K562 (cell line): ENCODE measurements around the gene GNL3. TPM values are rescaled to one million over a fixed set of nuclear protein-coding genes. Genes with fewer than 3 reads are reported as not detected.
A peak's percentile ranks its signal among the peaks of the same experiment; 100 is the strongest.

Experiments used
- ATF2 ChIP-seq: sonication (generic); formaldehyde crosslinking; IDR thresholded peaks from 2 replicates; pipeline ENCODE4 v1.8.1; 2022; ENCODE audit warnings: missing genetic modification reagents
- CCNT2 ChIP-seq: IDR thresholded peaks from 2 replicates; pipeline ENCODE4 v1.6.1; 2011; ENCODE audit warnings: borderline replicate concordance, low read depth, mild to moderate bottlenecking, moderate library complexity, mixed read lengths, low read length; ENCODE audit not compliant: insufficient read length; ENCODE audit errors: extremely low read depth
- DMBX1 ChIP-seq: fragments of 250-450 bp; sonication (Bioruptor Pico); IDR thresholded peaks from 2 replicates; pipeline ENCODE4 v1.8.0; 2022; ENCODE audit warnings: inconsistent platforms, mild to moderate bottlenecking, moderate library complexity, borderline replicate concordance
- GMEB1 ChIP-seq: fragments of 250-450 bp; sonication (Bioruptor Pico); IDR thresholded peaks from 2 replicates; pipeline ENCODE4 v1.4.0; 2020; ENCODE audit warnings: mild to moderate bottlenecking
- IFI16 ChIP-seq: fragments of 250-450 bp; sonication (Bioruptor Pico); IDR thresholded peaks from 2 replicates; pipeline ENCODE4 v2.1.2; 2022; ENCODE audit warnings: mild to moderate bottlenecking, inconsistent platforms
- MBD1 ChIP-seq: fragments of 250-450 bp; sonication (Bioruptor Pico); IDR thresholded peaks from 2 replicates; pipeline ENCODE4 v1.8.0; 2022; ENCODE audit warnings: inconsistent platforms
- MECOM ChIP-seq: fragments of 250-450 bp; sonication (Bioruptor Pico); IDR thresholded peaks from 2 replicates; pipeline ENCODE4 v1.8.0; 2022; ENCODE audit warnings: inconsistent platforms
- PHB ChIP-seq: fragments of 250-450 bp; sonication (Bioruptor Pico); IDR thresholded peaks from 2 replicates; pipeline ENCODE4 v1.5.0; 2021
- RBFOX2 ChIP-seq: fragments of 200-400 bp; formaldehyde crosslinking; IDR thresholded peaks from 2 replicates; pipeline ENCODE4 v1.6.1; 2017; ENCODE audit warnings: low read depth, mild to moderate bottlenecking, low read length, moderate library complexity
- SIX5 ChIP-seq, 2 experiments: IDR thresholded peaks; 2 replicates each; pipeline ENCODE4 v1.6.1; 2011; ENCODE audit warnings: low read length in 2 of 2, borderline replicate concordance in 1 of 2, low read depth in 1 of 2, mild to moderate bottlenecking in 1 of 2, moderate library complexity in 1 of 2; ENCODE audit not compliant: insufficient read depth in 1 of 2
- SOX6 ChIP-seq: fragments of 450-650 bp; IDR thresholded peaks from 2 replicates; pipeline ENCODE4 v1.6.1; 2014; ENCODE audit warnings: mild to moderate bottlenecking
- XRCC4 ChIP-seq: IDR thresholded peaks from one replicate; pipeline ENCODE4 v1.6.1; 2011; ENCODE audit not compliant: insufficient read depth, insufficient read length; ENCODE audit errors: extremely low read depth
- ZNF3 ChIP-seq: fragments of 250-450 bp; sonication (Bioruptor Pico); IDR thresholded peaks from 2 replicates; pipeline ENCODE4 v1.5.0; 2021; ENCODE audit warnings: mild to moderate bottlenecking, moderate library complexity
- ZNF445 ChIP-seq: fragments of 250-450 bp; sonication (Bioruptor Pico); IDR thresholded peaks from 2 replicates; pipeline ENCODE4 v1.4.0; 2020; ENCODE audit warnings: low read depth, mild to moderate bottlenecking, moderate library complexity
- ZNF699 ChIP-seq: fragments of 250-450 bp; sonication (Bioruptor Pico); IDR thresholded peaks from 2 replicates; pipeline ENCODE4 v1.8.0; 2021; ENCODE audit warnings: mild to moderate bottlenecking, moderate library complexity; ENCODE audit not compliant: insufficient replicate concordance
- ZSCAN29 ChIP-seq: fragments of 450-650 bp; IDR thresholded peaks from 2 replicates; pipeline ENCODE4 v1.6.1; 2017
- polyA plus RNA-seq, 8 experiments: library from polyadenylated mRNA; depleted of rRNA in 4 of 8; stranded (reverse) in 5 of 8; unstranded in 3 of 8; fragments of >200 nt; fragmentation: Nextera tagmentation in 2 of 8; fragmentation: Illumina TruSeq in 1 of 8; extraction: Ambion mirVana in 2 of 8; extraction: Trizol in 1 of 8; gene quantifications; 2 replicates each; pipeline versions ENCODE4 v1.2.1 to v1.2.3, GENCODE V29; 2011 to 2014; ENCODE audit warnings: inconsistent platforms in 1 of 8, missing spikeins in 1 of 8
- total RNA-seq, 7 experiments: library from RNA; depleted of rRNA in 6 of 7; stranded (reverse); fragments of >200 nt in 6 of 7; fragmentation: Illumina TruSeq in 2 of 7; extraction: Trizol in 2 of 7; gene quantifications; 2 replicates each; pipeline versions ENCODE4 v1.2.1 to v1.2.3, GENCODE V29; 2011 to 2021; ENCODE audit warnings: low replicate concordance in 1 of 7
- TF ChIP-seq, protein P1 (sequence below): sonication (generic); formaldehyde crosslinking; IDR thresholded peaks from 2 replicates; pipeline ENCODE4 v1.5.0; 2020; ENCODE audit warnings: missing genetic modification reagents
- TF ChIP-seq, protein P2 (sequence below): fragments of 450-650 bp; IDR thresholded peaks from 2 replicates; pipeline ENCODE4 v1.6.1; 2016; ENCODE audit warnings: antibody characterized with exemption

GNL3 gene
- total and polyA plus RNA-seq, 9 of the 15 experiments (the other 6 are each of a cell fraction or from before 2014, with no cell fraction given): 132 to 313 (median 220) TPM

DNA sequence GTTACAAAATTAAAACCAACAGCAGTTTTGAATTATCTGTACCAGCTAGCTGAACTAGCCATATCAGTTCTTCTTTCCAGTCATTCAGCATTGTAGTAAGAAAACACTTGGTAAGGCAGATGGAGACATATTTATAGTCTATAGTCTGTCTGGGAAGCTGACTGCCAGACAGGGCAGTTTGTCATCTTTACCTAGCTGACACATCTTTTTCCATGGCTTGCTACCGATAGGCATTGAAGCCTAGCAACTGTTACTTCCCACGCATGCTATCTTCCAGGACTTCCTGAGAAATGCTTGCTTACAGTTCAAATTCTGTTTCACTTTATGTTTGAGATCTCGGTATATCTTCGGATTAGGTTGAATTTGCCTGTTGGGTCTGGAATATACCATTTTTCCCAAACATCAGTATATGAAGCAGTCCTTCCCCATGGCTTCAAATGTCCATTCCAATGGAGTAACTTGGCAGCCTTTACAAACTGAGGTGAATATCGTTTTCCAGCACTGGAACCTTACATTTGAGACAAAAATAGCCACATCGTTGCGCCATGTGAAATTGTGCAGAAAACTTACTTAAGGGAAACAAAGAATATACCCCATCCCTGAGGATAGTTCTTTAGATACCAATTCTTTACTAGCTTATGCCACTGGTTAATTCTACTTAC is 8.8 kb downstream of the GNL3 start (continued):
- no peak for TF ChIP-seq ATF2 (CRISPR knock-in tag)
- TF ChIP-seq, protein P1, sequence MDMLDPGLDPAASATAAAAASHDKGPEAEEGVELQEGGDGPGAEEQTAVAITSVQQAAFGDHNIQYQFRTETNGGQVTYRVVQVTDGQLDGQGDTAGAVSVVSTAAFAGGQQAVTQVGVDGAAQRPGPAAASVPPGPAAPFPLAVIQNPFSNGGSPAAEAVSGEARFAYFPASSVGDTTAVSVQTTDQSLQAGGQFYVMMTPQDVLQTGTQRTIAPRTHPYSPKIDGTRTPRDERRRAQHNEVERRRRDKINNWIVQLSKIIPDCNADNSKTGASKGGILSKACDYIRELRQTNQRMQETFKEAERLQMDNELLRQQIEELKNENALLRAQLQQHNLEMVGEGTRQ (CRISPR knock-in tag): no peak
- TF ChIP-seq PHB (CRISPR knock-in tag): no peak
- TF ChIP-seq SOX6: peak; percentile 75
- TF ChIP-seq ZNF699 (CRISPR knock-in tag): no peak
- no peak for TF ChIP-seq RBFOX2
- TF ChIP-seq GMEB1 (CRISPR knock-in tag): no peak
- TF ChIP-seq, protein P2, sequence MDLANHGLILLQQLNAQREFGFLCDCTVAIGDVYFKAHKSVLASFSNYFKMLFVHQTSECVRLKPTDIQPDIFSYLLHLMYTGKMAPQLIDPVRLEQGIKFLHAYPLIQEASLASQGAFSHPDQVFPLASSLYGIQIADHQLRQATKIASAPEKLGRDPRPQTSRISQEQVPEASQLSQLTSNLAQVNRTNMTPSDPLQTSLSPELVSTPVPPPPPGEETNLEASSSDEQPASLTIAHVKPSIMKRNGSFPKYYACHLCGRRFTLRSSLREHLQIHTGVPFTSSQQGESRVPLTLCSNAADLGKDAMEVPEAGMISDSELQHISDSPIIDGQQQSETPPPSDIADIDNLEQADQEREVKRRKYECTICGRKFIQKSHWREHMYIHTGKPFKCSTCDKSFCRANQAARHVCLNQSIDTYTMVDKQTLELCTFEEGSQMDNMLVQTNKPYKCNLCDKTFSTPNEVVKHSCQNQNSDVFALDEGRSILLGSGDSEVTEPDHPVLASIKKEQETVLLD: no peak
- no peak for TF ChIP-seq IFI16
- TF ChIP-seq XRCC4: no peak
- TF ChIP-seq SIX5 (IDR thresholded peaks at IDR 0.05; ENCODE audit: borderline replicate concordance in 1 of 2, insufficient read depth in 1 of 2, low read depth in 1 of 2, low read length in 2 of 2): no peak
- no peak for TF ChIP-seq ZSCAN29
- no peak for TF ChIP-seq MBD1
- no peak for TF ChIP-seq ZNF3 (CRISPR knock-in tag)
- no peak for TF ChIP-seq DMBX1 (CRISPR knock-in tag)
- TF ChIP-seq CCNT2: no peak
- TF ChIP-seq ZNF445: no peak
- TF ChIP-seq MECOM (CRISPR knock-in tag): peak; percentile 97
